Measurements from ENCODE around the gene DEPDC7. TPM values are rescaled to one million over a fixed set of nuclear protein-coding genes. Genes with fewer than 3 reads are reported as not detected.

Gene DEPDC7
- total and polyA plus RNA-seq, 2 of the 13 experiments (the other 11 are each of a cell fraction or from before 2014, with no cell fraction given), result 17.3 to 33.3 TPM

GRCh38 chr11:33017965-33018364 is 2.3 kb downstream of the DEPDC7 start (continued):
- TF ChIP-seq ZBTB44 (CRISPR knock-in tag; IDR thresholded peaks at IDR 0.05), result no peak
- TF ChIP-seq ZSCAN29 (CRISPR knock-in tag; conservative IDR thresholded peaks at IDR 0.05), result no peak
- no peak for TF ChIP-seq ZNF572 (CRISPR knock-in tag; IDR thresholded peaks at IDR 0.05)
- TF ChIP-seq FOXM1 (CRISPR knock-in tag; IDR thresholded peaks at IDR 0.05), result no peak
- peak; percentile 56; the same call in 1 of the 2 replicates for TF ChIP-seq POLR2AphosphoS5 (IDR thresholded peaks at IDR 0.05; ENCODE audit: low read depth, low read length)
- TF ChIP-seq EP300 (IDR thresholded peaks at IDR 0.05; ENCODE audit: low read depth in 2 of 2, low read length in 2 of 2), result peak in 1 of 2 experiments; percentile 39; a peak in 1 of 4 replicates
- TF ChIP-seq EP300 (CRISPR knock-in tag; IDR thresholded peaks at IDR 0.05; ENCODE audit: borderline replicate concordance), result no peak
- TF ChIP-seq KLF16 (CRISPR knock-in tag; IDR thresholded peaks at IDR 0.05), result 0 out of 4 replicates have a peak, but pooled peaks of 1 of the 2 experiments have one; percentile 19
- TF ChIP-seq HNF4G (IDR thresholded peaks at IDR 0.05; ENCODE audit: borderline replicate concordance, low read depth, low read length), result peak; percentile 54; the same call in 1 of the 2 replicates
- no peak for TF ChIP-seq HNF4G (CRISPR knock-in tag; IDR thresholded peaks at IDR 0.05; ENCODE audit: borderline replicate concordance, low read depth)
- TF ChIP-seq SAFB2 (CRISPR knock-in tag; IDR thresholded peaks at IDR 0.05; ENCODE audit: borderline replicate concordance, low read depth), result no peak
- TF ChIP-seq ATF4 (CRISPR knock-in tag; IDR thresholded peaks at IDR 0.05), result 0 out of 4 replicates have a peak, but pooled peaks of 1 of the 2 experiments have one; percentile 5
- no peak for TF ChIP-seq RNF219 (CRISPR knock-in tag; IDR thresholded peaks at IDR 0.05)
- no peak for TF ChIP-seq FOXO4 (CRISPR knock-in tag; conservative IDR thresholded peaks at IDR 0.05)
- peak; percentile 81 for TF ChIP-seq HNF4A (CRISPR knock-in tag; IDR thresholded peaks at IDR 0.05)
- TF ChIP-seq MIER2 (CRISPR knock-in tag; IDR thresholded peaks at IDR 0.05), result no peak
- TF ChIP-seq CEBPG (CRISPR knock-in tag; IDR thresholded peaks at IDR 0.05), result peak; percentile 68
- TF ChIP-seq DBP (CRISPR knock-in tag; IDR thresholded peaks at IDR 0.05; ENCODE audit: not compliant biosample characterization), result no peak
- TF ChIP-seq GATAD2A (CRISPR knock-in tag; IDR thresholded peaks at IDR 0.05), result peak; percentile 47; the same call in 1 of the 2 replicates
- no peak for TF ChIP-seq FOSL1 (CRISPR knock-in tag; IDR thresholded peaks at IDR 0.05; ENCODE audit: borderline replicate concordance)
- 0 out of 2 replicates have a peak, but pooled peaks have one; percentile 20 for TF ChIP-seq RXRB (CRISPR knock-in tag; IDR thresholded peaks at IDR 0.05; ENCODE audit: borderline replicate concordance)
- TF ChIP-seq ASH2L (IDR thresholded peaks at IDR 0.05; ENCODE audit: insufficient read length, low read depth, low read length), result peak; percentile 23
- no peak for TF ChIP-seq ZNF562 (CRISPR knock-in tag; IDR thresholded peaks at IDR 0.05; ENCODE audit: borderline replicate concordance)
- peak; percentile 45; the same call in 1 of the 2 replicates for TF ChIP-seq CEBPB (IDR thresholded peaks at IDR 0.05; ENCODE audit: borderline replicate concordance, low read depth, low read length)
- 0 out of 4 replicates have a peak, but pooled peaks of 1 of the 2 experiments have one; percentile 29 for TF ChIP-seq POLR2A (IDR thresholded peaks at IDR 0.05; ENCODE audit: insufficient read depth in 1 of 2, low read depth in 2 of 2, low read length in 2 of 2)
